ENCODE measurements around the gene PIK3R1. TPM values are rescaled to one million over a fixed set of nuclear protein-coding genes. Genes with fewer than 3 reads are reported as not detected.

The PIK3R1 gene
- total RNA-seq, 4 donors from 2014 or later, result 101 to 358 (median 190) TPM

DNA sequence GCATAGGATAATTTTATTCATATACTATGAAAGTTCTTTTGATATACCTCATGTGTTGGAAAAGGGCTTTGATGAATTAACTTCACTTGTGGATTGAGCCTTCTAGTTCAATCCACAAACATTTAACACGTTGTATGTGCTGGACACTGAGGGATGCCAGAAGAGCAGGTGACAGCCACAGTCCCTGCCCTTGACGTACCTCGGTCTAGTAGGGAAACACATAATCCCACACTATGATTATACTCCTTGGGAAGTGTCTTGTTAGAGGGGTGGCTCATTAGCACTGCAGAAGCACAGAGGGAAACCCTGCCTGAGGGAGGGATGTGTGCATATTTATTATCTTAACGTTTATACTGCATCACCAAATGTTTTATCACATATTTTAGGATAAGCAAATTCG, 61.2 kb downstream of the PIK3R1 start:
- Histone ChIP-seq H3K27ac (peak overlapping the region; percentile 53 to 66), H3K27me3 (no peaks in the 10 kb centered on the region)

GRCh38 chr5:68277431-68277830, 61.9 kb downstream of the PIK3R1 start:
- Histone ChIP-seq H3K27ac (peak overlapping the region; percentile 53 to 66), H3K4me1 (peaks cover 9 to 16% of the 10 kb centered on the region in 2 donors), H3K36me3 (no peaks in the 10 kb centered on the region), H3K4me3 (no peak overlapping the region), H3K27me3 (no peaks in the 10 kb centered on the region), H3K9me3 (no peaks in the 10 kb centered on the region)
- intact Hi-C loops (cut with DNase I; ENCODE audit: low total_unique reads), result no loop called here
- TF ChIP-seq, protein P1, sequence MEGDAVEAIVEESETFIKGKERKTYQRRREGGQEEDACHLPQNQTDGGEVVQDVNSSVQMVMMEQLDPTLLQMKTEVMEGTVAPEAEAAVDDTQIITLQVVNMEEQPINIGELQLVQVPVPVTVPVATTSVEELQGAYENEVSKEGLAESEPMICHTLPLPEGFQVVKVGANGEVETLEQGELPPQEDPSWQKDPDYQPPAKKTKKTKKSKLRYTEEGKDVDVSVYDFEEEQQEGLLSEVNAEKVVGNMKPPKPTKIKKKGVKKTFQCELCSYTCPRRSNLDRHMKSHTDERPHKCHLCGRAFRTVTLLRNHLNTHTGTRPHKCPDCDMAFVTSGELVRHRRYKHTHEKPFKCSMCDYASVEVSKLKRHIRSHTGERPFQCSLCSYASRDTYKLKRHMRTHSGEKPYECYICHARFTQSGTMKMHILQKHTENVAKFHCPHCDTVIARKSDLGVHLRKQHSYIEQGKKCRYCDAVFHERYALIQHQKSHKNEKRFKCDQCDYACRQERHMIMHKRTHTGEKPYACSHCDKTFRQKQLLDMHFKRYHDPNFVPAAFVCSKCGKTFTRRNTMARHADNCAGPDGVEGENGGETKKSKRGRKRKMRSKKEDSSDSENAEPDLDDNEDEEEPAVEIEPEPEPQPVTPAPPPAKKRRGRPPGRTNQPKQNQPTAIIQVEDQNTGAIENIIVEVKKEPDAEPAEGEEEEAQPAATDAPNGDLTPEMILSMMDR (IDR thresholded peaks at IDR 0.05), result no peak
- TF ChIP-seq POLR2A (IDR thresholded peaks at IDR 0.05), result no peak
- no peak for DNase-seq

More for the DNA sequence above, 61.2 kb downstream of the PIK3R1 start:
- Histone ChIP-seq H3K4me3 (no peak overlapping the region), H3K9me3 (no peaks in the 10 kb centered on the region), H3K36me3 (no peaks in the 10 kb centered on the region), H3K4me1 (peaks cover 9 to 16% of the 10 kb centered on the region in 2 donors)
- TF ChIP-seq, protein P1 (IDR thresholded peaks at IDR 0.05), result no peak
- DNase-seq, result no peak
- intact Hi-C loops (cut with DNase I; ENCODE audit: low total_unique reads), result no loop called here

GRCh38 chr5:68279984-68280383, 64.4 kb downstream of the PIK3R1 start:
- peak overlapping the region in 1 of 2 donors; percentile 23 for H3K27ac ChIP-seq
- DNase-seq, result no peak
- no peaks in the 10 kb centered on the region for H3K36me3 ChIP-seq
- TF ChIP-seq, protein P1 (IDR thresholded peaks at IDR 0.05), result no peak
- no peak for TF ChIP-seq POLR2A (IDR thresholded peaks at IDR 0.05)
- intact Hi-C loops (cut with DNase I; ENCODE audit: low total_unique reads), result loop anchor here (10.0 kb wide), 1 partner anchor 185 kb away; no protein-coding TSS in a partner anchor
- no peak overlapping the region for H3K4me3 ChIP-seq
- H3K27me3 ChIP-seq, result no peaks in the 10 kb centered on the region
- H3K9me3 ChIP-seq, result no peaks in the 10 kb centered on the region
- peaks cover 0 to 8% of the 10 kb centered on the region in 2 donors for H3K4me1 ChIP-seq

DNA sequence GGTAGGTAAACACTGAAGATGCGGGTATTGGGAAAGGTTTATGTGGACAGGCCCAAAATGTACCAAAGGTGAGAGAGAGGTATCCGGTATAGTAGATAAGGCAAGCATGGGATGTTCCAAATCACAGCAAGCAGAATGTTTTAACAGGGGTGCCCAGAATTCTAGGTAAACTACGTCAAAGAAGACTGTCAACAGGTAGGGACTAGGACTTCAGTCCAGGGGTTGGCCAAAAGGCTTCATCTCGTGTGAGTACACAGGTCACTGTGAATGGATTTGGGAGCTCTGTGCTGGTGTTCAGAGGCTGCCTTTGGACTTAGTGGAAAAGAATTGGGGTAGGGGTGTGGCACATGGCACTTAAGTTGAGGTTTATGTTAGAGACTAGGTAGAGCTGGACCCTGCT, 66.4 kb downstream of the PIK3R1 start:
- Histone ChIP-seq H3K4me3 (no peak overlapping the region), H3K36me3 (no peaks in the 10 kb centered on the region), H3K27me3 (no peaks in the 10 kb centered on the region), H3K4me1 (peaks cover 0 to 15% of the 10 kb centered on the region in 2 donors), H3K27ac (peak overlapping the region; percentile 24 to 93), H3K9me3 (no peaks in the 10 kb centered on the region)
- no peak for TF ChIP-seq POLR2A (IDR thresholded peaks at IDR 0.05)
- DNase-seq, result no peak
- intact Hi-C loops (cut with DNase I; ENCODE audit: low total_unique reads), result loop anchor here (10.0 kb wide), 1 partner anchor 183 kb away; no protein-coding TSS in a partner anchor

DNA sequence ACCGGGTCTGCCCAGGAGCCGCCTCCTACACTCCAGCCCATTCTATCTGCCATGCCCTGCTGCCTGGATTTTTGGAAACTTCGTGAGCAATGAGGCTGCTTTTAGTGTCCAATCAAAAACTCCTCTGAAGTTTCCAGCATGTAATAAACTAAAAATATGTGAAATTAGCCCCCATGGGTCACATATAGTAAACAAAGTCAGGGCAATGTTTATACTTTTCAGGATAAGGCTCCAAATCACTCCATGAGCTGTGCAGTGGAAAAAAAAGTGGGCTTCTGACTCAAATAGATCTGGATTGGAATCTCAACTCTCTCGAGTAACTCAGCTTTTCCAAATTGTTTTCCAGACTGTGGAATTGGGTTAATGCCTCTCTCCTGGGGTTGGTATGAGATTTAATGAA, 68.2 kb downstream of the PIK3R1 start:
- no peak for TF ChIP-seq POLR2A (IDR thresholded peaks at IDR 0.05)
- TF ChIP-seq, protein P1 (IDR thresholded peaks at IDR 0.05), result no peak
- DNase-seq, result no peak
- Histone ChIP-seq H3K4me1 (peaks cover 0 to 15% of the 10 kb centered on the region in 2 donors), H3K36me3 (no peaks in the 10 kb centered on the region), H3K27ac (peak overlapping the region; percentile 93 to 95), H3K9me3 (no peaks in the 10 kb centered on the region), H3K27me3 (no peaks in the 10 kb centered on the region), H3K4me3 (no peak overlapping the region)
- intact Hi-C loops (cut with DNase I; ENCODE audit: low total_unique reads), result loop anchor here (10.0 kb wide), 1 partner anchor 181 kb away; no protein-coding TSS in a partner anchor
